ENCODE results near the gene RECQL. TPM values are rescaled to one million over a fixed set of nuclear protein-coding genes. Genes with fewer than 3 reads are reported as not detected.

The RECQL gene
- total and polyA plus RNA-seq, 2 donors (not counting 1 experiment from before 2014, with no cell fraction given), result 54.8 to 62.6 TPM

GRCh38 chr12:21438643-21439042, 62.8 kb downstream of the RECQL start:
- H3K4me1 ChIP-seq (ENCODE audit: control insufficient read depth, extremely low read depth, insufficient read depth, low read length), result no peaks in the 10 kb centered on the region
- no peaks in the 10 kb centered on the region for H4K20me1 ChIP-seq (ENCODE audit: control insufficient read depth, extremely low read depth, insufficient read depth, low read length)
- no peak overlapping the region for H2AFZ ChIP-seq (ENCODE audit: low read length)
- peak in 1 of 2 donors; percentile 15 for DNase-seq (ENCODE audit: low read depth in 2 of 2)
- no peaks in the 10 kb centered on the region for H3K27me3 ChIP-seq (ENCODE audit: control insufficient read depth, insufficient read depth, low read length)
- H3K36me3 ChIP-seq (ENCODE audit: control insufficient read depth, insufficient read depth, low read length), result no peaks in the 10 kb centered on the region
- peak overlapping the region; percentile 74 to 91 (median 84) for H3K4me3 ChIP-seq (replicated peaks in 1 of 4; ENCODE audit: control extremely low read depth in 1 of 4, insufficient read depth in 1 of 4, low read depth in 3 of 4, low read length in 4 of 4)
- H3K79me2 ChIP-seq (ENCODE audit: control insufficient read depth, insufficient read depth, low read length), result peaks cover 9% of the 10 kb centered on the region
- H3K9me3 ChIP-seq (ENCODE audit: control insufficient read depth, insufficient read depth, low read depth, low read length), result no peaks in the 10 kb centered on the region
- H3K4me2 ChIP-seq (ENCODE audit: extremely low read depth, insufficient read depth, low read length), result peak overlapping the region; percentile 72
- H3K27ac ChIP-seq (ENCODE audit: insufficient read depth, low read length), result peak overlapping the region; percentile 89
- H3K9ac ChIP-seq (ENCODE audit: insufficient read depth, low read length), result no peak overlapping the region
- TF ChIP-seq CTCF (conservative IDR thresholded peaks at IDR 0.05 in 1 of 2, IDR thresholded peaks at IDR 0.05 in 1 of 2; ENCODE audit: low read depth in 1 of 2, low read length in 2 of 2) (no peak), EZH2 (IDR thresholded peaks at IDR 0.05; ENCODE audit: low read length, missing control alignments) (no peak)

- no peak for TF ChIP-seq EZH2 (IDR thresholded peaks at IDR 0.05; ENCODE audit: low read length, missing control alignments)
- TF ChIP-seq CTCF (conservative IDR thresholded peaks at IDR 0.05 in 1 of 2, IDR thresholded peaks at IDR 0.05 in 1 of 2; ENCODE audit: low read depth in 1 of 2, low read length in 2 of 2), result no peak
- H3K9ac ChIP-seq (ENCODE audit: insufficient read depth, low read length), result no peak overlapping the region
- H4K20me1 ChIP-seq (ENCODE audit: control insufficient read depth, extremely low read depth, insufficient read depth, low read length), result no peaks in the 10 kb centered on the region
- H2AFZ ChIP-seq (ENCODE audit: low read length), result no peak overlapping the region
- peaks cover 3% of the 10 kb centered on the region for H3K79me2 ChIP-seq (ENCODE audit: control insufficient read depth, insufficient read depth, low read length)
- H3K36me3 ChIP-seq (ENCODE audit: control insufficient read depth, insufficient read depth, low read length), result no peaks in the 10 kb centered on the region
- no peaks in the 10 kb centered on the region for H3K4me1 ChIP-seq (ENCODE audit: control insufficient read depth, extremely low read depth, insufficient read depth, low read length)
- no peaks in the 10 kb centered on the region for H3K9me3 ChIP-seq (ENCODE audit: control insufficient read depth, insufficient read depth, low read depth, low read length)
- no peaks in the 10 kb centered on the region for H3K27me3 ChIP-seq (ENCODE audit: control insufficient read depth, insufficient read depth, low read length)
- no peak overlapping the region for H3K27ac ChIP-seq (ENCODE audit: insufficient read depth, low read length)
- DNase-seq (ENCODE audit: low read depth in 2 of 2), result no peak
- H3K4me3 ChIP-seq (replicated peaks in 1 of 4; ENCODE audit: control extremely low read depth in 1 of 4, insufficient read depth in 1 of 4, low read depth in 3 of 4, low read length in 4 of 4), result no peak overlapping the region
- no peak overlapping the region for H3K4me2 ChIP-seq (ENCODE audit: extremely low read depth, insufficient read depth, low read length)
Observed at GRCh38 chr12:21434699-21435098, 66.7 kb downstream of the RECQL start.

- Histone ChIP-seq H3K4me3 (replicated peaks in 1 of 4; ENCODE audit: control extremely low read depth in 1 of 4, insufficient read depth in 1 of 4, low read depth in 3 of 4, low read length in 4 of 4) (no peak overlapping the region), H3K4me2 (ENCODE audit: extremely low read depth, insufficient read depth, low read length) (no peak overlapping the region), H3K9ac (ENCODE audit: insufficient read depth, low read length) (no peak overlapping the region), H3K36me3 (ENCODE audit: control insufficient read depth, insufficient read depth, low read length) (no peaks in the 10 kb centered on the region), H3K27ac (ENCODE audit: insufficient read depth, low read length) (no peak overlapping the region), H3K9me3 (ENCODE audit: control insufficient read depth, insufficient read depth, low read depth, low read length) (no peaks in the 10 kb centered on the region), H3K4me1 (ENCODE audit: control insufficient read depth, extremely low read depth, insufficient read depth, low read length) (no peaks in the 10 kb centered on the region), H3K27me3 (ENCODE audit: control insufficient read depth, insufficient read depth, low read length) (no peaks in the 10 kb centered on the region), H4K20me1 (ENCODE audit: control insufficient read depth, extremely low read depth, insufficient read depth, low read length) (no peaks in the 10 kb centered on the region), H2AFZ (ENCODE audit: low read length) (no peak overlapping the region), H3K79me2 (ENCODE audit: control insufficient read depth, insufficient read depth, low read length) (no peaks in the 10 kb centered on the region)
- DNase-seq (ENCODE audit: low read depth in 2 of 2), result no peak
- TF ChIP-seq EZH2 (IDR thresholded peaks at IDR 0.05; ENCODE audit: low read length, missing control alignments) (no peak), CTCF (conservative IDR thresholded peaks at IDR 0.05 in 1 of 2, IDR thresholded peaks at IDR 0.05 in 1 of 2; ENCODE audit: low read depth in 1 of 2, low read length in 2 of 2) (no peak)
Observed at GRCh38 chr12:21433525-21433924, 67.9 kb downstream of the RECQL start.

Data from fibroblast of lung (primary cell).